Osteoblast (primary cell): ENCODE data around the gene RAB26. TPM values are rescaled to one million over a fixed set of nuclear protein-coding genes. Genes with fewer than 3 reads are reported as not detected.

Source experiments
- DNase-seq: peaks from one replicate; pipeline ENCODE4 v3.0.0; 2011; ENCODE audit warnings: low spot score, mixed read lengths; ENCODE audit not compliant: insufficient read length; ENCODE audit errors: missing footprints
- H2AFZ ChIP-seq: 2 replicates; pipeline ENCODE4 v1.6.0; 2011; ENCODE audit warnings: mild to moderate bottlenecking, low read length
- H3K27ac ChIP-seq: 2 replicates; pipeline ENCODE4 v1.5.1; 2011; ENCODE audit warnings: mild to moderate bottlenecking, low read depth, low read length, moderate library complexity
- H3K27me3 ChIP-seq: 2 replicates; pipeline ENCODE4 v1.6.0; 2012; ENCODE audit warnings: mild to moderate bottlenecking, control low read depth, inconsistent platforms, low read length, moderate library complexity; ENCODE audit not compliant: insufficient read depth
- H3K36me3 ChIP-seq: 2 replicates; pipeline ENCODE4 v1.5.1; 2011; ENCODE audit warnings: mild to moderate bottlenecking, low read length, control low read depth, moderate library complexity; ENCODE audit not compliant: insufficient read depth
- H3K4me1 ChIP-seq: 2 replicates; pipeline ENCODE4 v1.5.1; 2011; ENCODE audit warnings: mild to moderate bottlenecking, low read length, control low read depth, moderate library complexity; ENCODE audit not compliant: insufficient read depth
- H3K4me2 ChIP-seq: 2 replicates; pipeline ENCODE4 v1.6.0; 2011; ENCODE audit warnings: mild to moderate bottlenecking, low read length; ENCODE audit not compliant: insufficient read depth
- H3K4me3 ChIP-seq: fragments of 200-600 bp; sonication (generic); 3 replicates; pipeline ENCODE4 v1.5.1; 2012; ENCODE audit warnings: mild to moderate bottlenecking, low read length, inconsistent platforms; ENCODE audit not compliant: insufficient read depth
- H3K79me2 ChIP-seq: 2 replicates; pipeline ENCODE4 v1.6.0; 2012; ENCODE audit warnings: mild to moderate bottlenecking, low read length, control low read depth, inconsistent platforms; ENCODE audit not compliant: insufficient read depth
- H3K9me3 ChIP-seq: 2 replicates; pipeline ENCODE4 v1.5.1; 2011; ENCODE audit warnings: low read depth, low read length, control low read depth
- H4K20me1 ChIP-seq: 2 replicates; pipeline ENCODE4 v1.6.0; 2012; ENCODE audit warnings: mild to moderate bottlenecking, low read length, control low read depth; ENCODE audit not compliant: insufficient read depth
- total RNA-seq: library from RNA; depleted of rRNA; stranded (reverse); fragments of >200 nt; gene quantifications from 2 replicates; pipeline ENCODE4 v1.2.3, GENCODE V29; 2012
- TF ChIP-seq, protein P1 (sequence below): IDR thresholded peaks from 2 replicates; pipeline ENCODE4 v1.5.1; 2011; ENCODE audit warnings: mild to moderate bottlenecking, low read depth, low read length, moderate library complexity; ENCODE audit errors: extremely low read depth

Gene RAB26
- total RNA-seq, 1 donor, result 0.36 TPM

DNA sequence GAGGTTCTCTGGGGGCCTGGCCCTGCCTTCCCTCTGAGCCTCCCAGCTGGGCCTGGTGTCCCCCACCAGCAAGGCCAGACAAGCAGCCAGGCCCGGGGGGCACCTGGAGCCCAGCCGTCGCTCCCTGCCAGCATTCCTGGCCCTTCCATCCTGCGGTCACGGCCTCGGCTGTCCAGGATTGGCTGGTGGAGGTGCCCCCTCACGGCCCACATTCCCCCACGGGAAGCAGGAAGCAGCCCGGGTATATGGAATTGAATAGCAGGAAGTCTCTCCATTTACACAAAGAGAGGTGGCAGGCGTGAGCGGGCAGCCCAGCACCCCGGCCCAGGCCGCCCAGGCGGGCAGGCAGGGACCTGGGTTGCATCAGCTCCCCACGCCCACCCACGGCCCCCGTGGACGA, 21.7 kb downstream of the RAB26 start:
- TF ChIP-seq, protein P1, sequence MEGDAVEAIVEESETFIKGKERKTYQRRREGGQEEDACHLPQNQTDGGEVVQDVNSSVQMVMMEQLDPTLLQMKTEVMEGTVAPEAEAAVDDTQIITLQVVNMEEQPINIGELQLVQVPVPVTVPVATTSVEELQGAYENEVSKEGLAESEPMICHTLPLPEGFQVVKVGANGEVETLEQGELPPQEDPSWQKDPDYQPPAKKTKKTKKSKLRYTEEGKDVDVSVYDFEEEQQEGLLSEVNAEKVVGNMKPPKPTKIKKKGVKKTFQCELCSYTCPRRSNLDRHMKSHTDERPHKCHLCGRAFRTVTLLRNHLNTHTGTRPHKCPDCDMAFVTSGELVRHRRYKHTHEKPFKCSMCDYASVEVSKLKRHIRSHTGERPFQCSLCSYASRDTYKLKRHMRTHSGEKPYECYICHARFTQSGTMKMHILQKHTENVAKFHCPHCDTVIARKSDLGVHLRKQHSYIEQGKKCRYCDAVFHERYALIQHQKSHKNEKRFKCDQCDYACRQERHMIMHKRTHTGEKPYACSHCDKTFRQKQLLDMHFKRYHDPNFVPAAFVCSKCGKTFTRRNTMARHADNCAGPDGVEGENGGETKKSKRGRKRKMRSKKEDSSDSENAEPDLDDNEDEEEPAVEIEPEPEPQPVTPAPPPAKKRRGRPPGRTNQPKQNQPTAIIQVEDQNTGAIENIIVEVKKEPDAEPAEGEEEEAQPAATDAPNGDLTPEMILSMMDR, result no peak
- Histone ChIP-seq H3K36me3 (peaks cover 32% of the 10 kb centered on the region), H3K4me2 (no peak overlapping the region)

DNA sequence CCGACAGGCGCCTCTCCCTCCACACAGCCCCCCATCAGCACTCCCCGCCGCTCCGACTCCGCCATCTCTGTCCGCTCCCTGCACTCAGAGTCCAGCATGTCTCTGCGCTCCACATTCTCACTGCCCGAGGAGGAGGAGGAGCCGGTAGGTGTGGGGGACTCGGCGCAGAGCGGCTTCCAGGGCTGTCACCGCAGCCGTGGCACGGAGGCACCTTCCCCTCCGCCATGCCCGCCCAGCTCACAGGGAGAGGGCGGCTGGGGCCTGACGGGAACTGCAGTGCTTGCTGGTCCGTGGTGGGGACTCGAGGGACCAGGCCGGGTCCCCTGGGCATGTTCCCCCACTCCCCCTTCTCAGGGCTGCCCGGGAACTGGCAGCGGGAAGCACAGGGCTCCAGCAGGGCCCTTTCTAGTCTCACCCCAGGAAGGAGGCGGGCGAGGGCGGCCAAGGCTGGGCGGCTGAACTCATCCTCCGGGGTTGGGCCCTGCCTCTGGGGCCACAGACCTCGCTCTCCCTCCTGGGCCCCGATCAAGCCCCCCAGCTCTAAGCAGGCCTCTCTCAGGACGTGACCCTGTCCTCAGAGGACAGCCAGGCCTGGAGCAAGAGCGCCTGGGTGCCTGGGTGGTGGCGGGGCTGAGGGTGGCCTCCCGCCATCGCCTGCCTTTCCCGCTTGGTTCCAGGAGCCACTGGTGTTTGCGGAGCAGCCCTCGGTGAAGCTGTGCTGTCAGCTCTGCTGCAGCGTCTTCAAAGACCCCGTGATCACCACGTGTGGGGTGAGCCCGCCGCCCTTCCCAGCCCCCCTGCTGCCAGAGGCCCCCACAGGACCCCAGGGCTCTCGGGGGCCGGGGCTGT, 22.4 kb downstream of the RAB26 start:
- no peak overlapping the region for H3K27ac ChIP-seq
- H3K4me1 ChIP-seq, result no peaks in the 10 kb centered on the region
- H3K9me3 ChIP-seq, result no peaks in the 10 kb centered on the region
- TF ChIP-seq, protein P1, result no peak
- peaks cover 21% of the 10 kb centered on the region for H4K20me1 ChIP-seq
- no peak overlapping the region for H3K4me3 ChIP-seq
- H3K36me3 ChIP-seq, result peaks cover 37% of the 10 kb centered on the region
- no peak for DNase-seq
- H3K4me2 ChIP-seq, result no peak overlapping the region
- peaks cover 26% of the 10 kb centered on the region for H3K79me2 ChIP-seq
- H2AFZ ChIP-seq, result no peak overlapping the region
- H3K27me3 ChIP-seq, result no peaks in the 10 kb centered on the region

More for the DNA sequence above, 21.7 kb downstream of the RAB26 start:
- H3K4me3 ChIP-seq, result no peak overlapping the region
- peaks cover 25% of the 10 kb centered on the region for H4K20me1 ChIP-seq
- H3K9me3 ChIP-seq, result no peaks in the 10 kb centered on the region
- H3K4me1 ChIP-seq, result no peaks in the 10 kb centered on the region
- peaks cover 33% of the 10 kb centered on the region for H3K79me2 ChIP-seq
- H2AFZ ChIP-seq, result no peak overlapping the region
- no peak for DNase-seq
- no peaks in the 10 kb centered on the region for H3K27me3 ChIP-seq
- no peak overlapping the region for H3K27ac ChIP-seq

DNA sequence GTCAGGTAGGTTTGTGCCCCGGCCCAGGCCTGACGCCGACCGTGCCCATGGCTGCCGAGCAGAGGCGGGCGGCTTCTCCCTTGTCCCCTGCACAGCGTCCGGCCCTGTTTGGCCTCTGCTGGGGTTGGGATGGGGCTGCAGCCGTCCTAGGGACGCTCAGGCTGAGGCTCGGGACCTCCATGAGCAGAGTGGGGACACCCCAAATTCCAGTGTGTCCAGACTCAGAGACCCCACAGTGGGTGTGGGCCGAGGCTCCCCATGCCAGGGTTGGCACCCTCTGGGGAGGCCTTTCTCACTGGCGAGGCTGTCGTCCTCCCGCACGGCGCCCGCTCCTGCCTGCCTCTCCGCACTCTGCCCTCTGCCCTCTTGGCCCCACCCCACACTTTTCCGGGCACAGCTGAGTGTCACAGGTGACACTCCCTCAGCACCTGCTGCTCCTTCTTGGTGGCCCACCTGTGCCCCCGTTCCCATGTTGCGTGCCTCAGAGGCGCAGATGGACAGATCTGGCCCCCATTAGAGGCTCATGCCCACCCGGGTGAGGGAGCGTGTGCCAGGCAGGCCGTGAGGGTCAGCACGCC, 23.3 kb downstream of the RAB26 start:
- Histone ChIP-seq H3K4me3 (no peak overlapping the region), H3K79me2 (peaks cover 17% of the 10 kb centered on the region), H2AFZ (no peak overlapping the region), H3K27ac (no peak overlapping the region), H3K36me3 (peaks cover 39% of the 10 kb centered on the region), H3K27me3 (no peaks in the 10 kb centered on the region), H4K20me1 (peaks cover 14% of the 10 kb centered on the region), H3K9me3 (no peaks in the 10 kb centered on the region), H3K4me2 (no peak overlapping the region), H3K4me1 (no peaks in the 10 kb centered on the region)
- no peak for DNase-seq
- TF ChIP-seq, protein P1, result no peak

DNA sequence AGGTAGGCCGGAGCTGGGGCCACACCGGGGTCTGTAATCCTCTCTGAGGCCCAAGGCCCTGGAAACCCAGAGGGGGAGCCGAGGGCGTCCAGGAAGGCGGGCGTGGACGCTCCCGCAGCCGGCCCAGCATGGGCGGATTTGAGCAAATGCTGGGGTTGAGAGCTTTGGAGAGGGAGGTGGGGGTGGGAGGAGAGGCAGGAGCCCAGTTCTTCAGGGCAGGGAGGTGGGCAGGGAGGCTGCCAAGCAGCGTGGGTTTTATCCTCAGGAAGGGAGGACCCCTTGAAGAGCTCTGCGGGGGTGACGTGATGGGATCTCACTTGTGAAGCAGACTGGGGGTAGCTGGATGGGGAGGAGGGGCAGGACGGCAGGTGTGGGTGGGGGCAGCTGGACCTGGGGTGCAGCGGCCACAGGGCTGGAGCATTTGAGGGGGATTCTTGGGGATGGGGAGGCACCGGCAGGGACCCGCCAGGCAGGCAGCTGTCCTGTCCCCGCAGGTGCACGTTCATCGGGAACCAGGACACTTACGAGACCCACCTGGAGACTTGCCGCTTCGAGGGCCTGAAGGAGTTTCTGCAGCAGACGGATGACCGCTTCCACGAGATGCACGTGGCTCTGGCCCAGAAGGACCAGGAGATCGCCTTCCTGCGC, 24.4 kb downstream of the RAB26 start:
- peaks cover 47% of the 10 kb centered on the region for H3K36me3 ChIP-seq
- TF ChIP-seq, protein P1, result no peak

More for the DNA sequence above, 24.4 kb downstream of the RAB26 start:
- Histone ChIP-seq H3K4me3 (no peak overlapping the region), H3K79me2 (peaks cover 6% of the 10 kb centered on the region), H3K4me2 (no peak overlapping the region), H3K9me3 (no peaks in the 10 kb centered on the region), H2AFZ (no peak overlapping the region), H3K27ac (no peak overlapping the region), H3K4me1 (no peaks in the 10 kb centered on the region), H4K20me1 (peaks cover 11% of the 10 kb centered on the region), H3K27me3 (no peaks in the 10 kb centered on the region)
- no peak for DNase-seq
